Pericardium fibroblast (primary cell): ENCODE measurements around the gene MEP1B. TPM values are rescaled to one million over a fixed set of nuclear protein-coding genes. Genes with fewer than 3 reads are reported as not detected.

Experiments used
- total RNA-seq: library from RNA; depleted of rRNA; stranded (reverse); fragments of >200 nt; gene quantifications from 2 replicates; pipeline ENCODE4 v1.2.3, GENCODE V29; 2015

The MEP1B gene
- total RNA-seq = not detected in 2 replicates

DNA sequence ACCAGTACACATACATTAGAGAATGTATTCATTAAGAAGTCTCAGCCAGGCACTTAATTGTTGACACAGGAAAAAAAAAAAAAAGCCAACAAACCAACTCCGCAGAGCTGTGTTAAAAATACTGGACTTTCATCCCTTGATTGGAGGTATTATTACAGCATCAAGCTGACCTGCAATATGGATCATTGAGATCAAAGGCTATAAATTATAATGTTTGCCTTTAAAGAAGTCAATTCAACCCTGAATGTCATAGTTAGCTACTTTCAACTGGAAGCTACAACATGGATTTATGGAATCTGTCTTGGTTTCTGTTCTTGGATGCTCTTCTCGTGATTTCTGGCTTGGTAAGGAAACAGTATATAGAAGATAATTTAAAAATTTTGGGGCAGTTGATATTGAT lies at the start of gene MEP1B:
MEP1B (plus strand) TSS at position 250 of the 400 bp plus-strand sequence; CDS start at position 282, 32 bp downstream.

Other genes starting within 250 kb of the MEP1B start
- gene TRAPPC8, start 246.9 kb upstream of the MEP1B start, total RNA-seq = 18.9 and 20.8 TPM in 2 replicates
- 0.58 and 2.2 TPM in 2 replicates for gene RNF125, start 171.2 kb upstream of the MEP1B start, total RNA-seq
- 7.9 and 21.1 TPM in 2 replicates for gene RNF138, start 98.2 kb upstream of the MEP1B start, total RNA-seq